ENCODE measurements around the gene MESP2. TPM values are rescaled to one million over a fixed set of nuclear protein-coding genes. Genes with fewer than 3 reads are reported as not detected.

The MESP2 gene
- total RNA-seq, 1 donor from 2014 or later = 0.26 TPM

DNA sequence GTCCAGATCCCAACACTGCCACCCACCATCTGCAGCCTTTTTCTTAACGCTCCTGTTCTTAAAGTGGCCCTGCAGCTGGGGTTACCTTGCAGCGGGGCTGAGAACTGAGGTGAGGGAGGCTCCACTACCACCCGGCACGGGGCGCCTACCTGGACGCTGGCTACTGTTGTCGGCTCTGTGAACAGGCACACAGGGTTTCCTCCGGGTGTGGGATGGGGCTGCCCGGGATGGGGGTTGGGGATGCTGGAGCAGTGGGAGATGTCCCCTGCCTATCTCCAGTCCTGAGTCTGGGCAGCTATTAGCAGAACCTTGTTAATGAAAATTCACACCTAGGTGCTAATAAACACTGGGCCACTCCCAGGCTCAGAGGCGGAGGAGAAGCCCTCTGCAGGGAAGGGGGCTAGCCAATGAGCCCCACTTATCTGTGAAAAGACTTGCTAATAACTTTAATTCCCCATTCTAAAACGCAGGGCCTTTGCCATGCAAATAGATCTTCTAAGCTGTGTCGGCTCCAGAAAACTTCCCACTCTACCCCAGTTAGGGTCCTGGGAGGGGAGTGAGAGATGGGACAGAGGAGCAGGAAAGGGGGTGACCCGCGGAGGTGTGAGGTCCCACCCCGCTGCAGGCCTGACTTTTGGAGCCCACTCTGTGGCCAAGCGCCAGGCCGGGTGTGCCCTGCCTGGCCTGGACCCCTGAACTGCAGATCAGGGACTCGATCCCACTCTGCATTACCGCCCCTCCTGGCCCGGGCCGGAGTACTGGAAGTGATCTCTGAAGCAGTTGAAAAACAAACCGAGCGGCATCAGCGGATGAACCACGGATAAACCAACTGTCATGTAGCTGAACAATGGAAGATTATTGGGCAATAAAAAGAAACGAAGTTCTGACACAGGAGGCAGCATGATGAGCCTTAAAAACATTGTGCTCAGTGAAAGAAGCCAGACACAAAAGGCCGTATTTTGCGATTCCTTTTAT lies 28.1 kb upstream of the MESP2 start:
- DNase-seq (ENCODE audit: low read depth) (no peak), FAIRE-seq (no peak)
- TF ChIP-seq, protein P1, sequence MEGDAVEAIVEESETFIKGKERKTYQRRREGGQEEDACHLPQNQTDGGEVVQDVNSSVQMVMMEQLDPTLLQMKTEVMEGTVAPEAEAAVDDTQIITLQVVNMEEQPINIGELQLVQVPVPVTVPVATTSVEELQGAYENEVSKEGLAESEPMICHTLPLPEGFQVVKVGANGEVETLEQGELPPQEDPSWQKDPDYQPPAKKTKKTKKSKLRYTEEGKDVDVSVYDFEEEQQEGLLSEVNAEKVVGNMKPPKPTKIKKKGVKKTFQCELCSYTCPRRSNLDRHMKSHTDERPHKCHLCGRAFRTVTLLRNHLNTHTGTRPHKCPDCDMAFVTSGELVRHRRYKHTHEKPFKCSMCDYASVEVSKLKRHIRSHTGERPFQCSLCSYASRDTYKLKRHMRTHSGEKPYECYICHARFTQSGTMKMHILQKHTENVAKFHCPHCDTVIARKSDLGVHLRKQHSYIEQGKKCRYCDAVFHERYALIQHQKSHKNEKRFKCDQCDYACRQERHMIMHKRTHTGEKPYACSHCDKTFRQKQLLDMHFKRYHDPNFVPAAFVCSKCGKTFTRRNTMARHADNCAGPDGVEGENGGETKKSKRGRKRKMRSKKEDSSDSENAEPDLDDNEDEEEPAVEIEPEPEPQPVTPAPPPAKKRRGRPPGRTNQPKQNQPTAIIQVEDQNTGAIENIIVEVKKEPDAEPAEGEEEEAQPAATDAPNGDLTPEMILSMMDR (IDR thresholded peaks at IDR 0.05; ENCODE audit: insufficient read depth, low read length, severe bottlenecking) = no peak
- peaks cover 10% of the 10 kb centered on the region for H3K27me3 ChIP-seq (ENCODE audit: control insufficient read depth, insufficient read depth, low read length)
- H3K36me3 ChIP-seq (ENCODE audit: control insufficient read depth, insufficient read depth, low read length) = no peaks in the 10 kb centered on the region
- H3K4me3 ChIP-seq (ENCODE audit: low read depth, low read length) = no peak overlapping the region

DNA sequence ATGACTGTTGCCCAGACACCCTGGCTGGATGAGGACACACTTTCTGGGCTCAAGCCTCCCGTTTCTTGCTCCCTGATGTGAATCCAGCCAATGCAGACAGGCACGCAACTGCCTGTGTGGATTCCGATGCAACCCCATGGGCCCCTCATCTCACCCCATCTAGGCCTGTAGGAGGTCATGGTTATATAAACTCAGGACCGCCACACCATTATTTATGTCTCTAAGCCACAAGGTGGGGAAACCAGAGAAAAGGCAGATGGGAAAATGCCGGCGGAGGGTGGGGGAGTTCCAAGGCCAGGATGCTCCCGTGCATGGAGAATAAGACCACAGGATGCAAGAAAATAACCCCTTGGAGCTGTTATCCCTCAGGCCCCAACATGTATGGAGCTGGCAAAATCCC lies 27.1 kb upstream of the MESP2 start:
- no peak for FAIRE-seq
- no peak overlapping the region for H3K4me3 ChIP-seq (ENCODE audit: low read depth, low read length)

DNA sequence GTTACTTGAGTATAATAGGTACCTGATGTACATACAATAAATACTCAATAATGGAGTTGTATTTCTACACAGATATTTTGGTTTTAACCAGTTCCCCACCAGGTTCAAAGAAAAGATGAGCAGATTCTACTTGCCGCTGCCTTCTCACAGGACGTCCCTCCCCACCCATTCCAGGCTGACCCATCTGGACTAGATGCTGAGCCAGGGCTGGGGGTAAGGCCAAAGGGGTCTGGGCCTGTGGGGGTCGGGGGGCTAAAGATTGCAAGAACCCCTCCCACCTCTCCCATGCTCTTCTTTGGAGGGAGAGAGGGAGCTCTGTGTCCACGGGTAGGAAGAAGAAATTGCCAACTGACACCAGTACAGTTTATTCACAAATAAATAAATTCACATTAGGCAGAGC lies 26.6 kb upstream of the MESP2 start:
- H3K27me3 ChIP-seq (ENCODE audit: control insufficient read depth, insufficient read depth, low read length) = peaks cover 10% of the 10 kb centered on the region
- H3K36me3 ChIP-seq (ENCODE audit: control insufficient read depth, insufficient read depth, low read length) = no peaks in the 10 kb centered on the region
- TF ChIP-seq, protein P1 (IDR thresholded peaks at IDR 0.05; ENCODE audit: insufficient read depth, low read length, severe bottlenecking) = no peak
- no peak overlapping the region for H3K4me3 ChIP-seq (ENCODE audit: low read depth, low read length)
- FAIRE-seq (no peak), DNase-seq (ENCODE audit: low read depth) (no peak)

More for the DNA sequence above, 27.1 kb upstream of the MESP2 start:
- TF ChIP-seq, protein P1 (IDR thresholded peaks at IDR 0.05; ENCODE audit: insufficient read depth, low read length, severe bottlenecking) = no peak
- DNase-seq (ENCODE audit: low read depth) = no peak
- Histone ChIP-seq H3K27me3 (ENCODE audit: control insufficient read depth, insufficient read depth, low read length) (peaks cover 10% of the 10 kb centered on the region), H3K36me3 (ENCODE audit: control insufficient read depth, insufficient read depth, low read length) (no peaks in the 10 kb centered on the region)

DNA sequence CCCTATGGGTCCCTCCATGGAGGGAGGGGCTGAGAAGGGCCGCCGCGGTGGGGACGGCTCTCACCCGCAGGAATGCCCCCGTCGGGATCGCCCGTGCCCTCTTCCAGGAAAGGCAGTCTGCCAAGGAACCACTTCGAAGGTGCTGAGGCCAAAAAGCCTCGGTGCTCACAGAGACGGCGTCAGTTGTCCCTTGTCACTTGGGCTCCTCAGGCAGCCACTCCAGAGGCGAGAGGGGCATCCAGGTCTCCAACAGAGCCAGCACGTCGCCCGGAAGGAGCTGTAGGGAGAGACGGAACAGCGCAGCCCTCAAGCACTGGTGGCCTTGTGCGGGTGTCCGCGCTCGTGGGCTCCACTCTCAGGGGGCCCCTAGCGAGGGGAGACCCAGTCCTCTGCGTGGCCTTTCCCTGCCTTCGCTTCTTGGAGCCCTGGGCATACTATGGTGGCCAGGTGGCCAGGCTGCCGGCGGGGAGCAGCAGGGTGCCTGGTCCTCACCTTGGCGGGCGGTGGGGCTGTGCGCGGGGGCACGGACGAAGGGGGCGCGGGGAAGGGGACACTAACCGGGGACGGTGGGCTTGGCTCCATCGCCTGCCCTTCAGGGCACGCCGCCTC lies 26.1 kb upstream of the MESP2 start:
- peaks cover 10% of the 10 kb centered on the region for H3K27me3 ChIP-seq (ENCODE audit: control insufficient read depth, insufficient read depth, low read length)
- H3K4me3 ChIP-seq (ENCODE audit: low read depth, low read length) = peak overlapping the region; percentile 30
- DNase-seq (ENCODE audit: low read depth) = no peak
- no peaks in the 10 kb centered on the region for H3K36me3 ChIP-seq (ENCODE audit: control insufficient read depth, insufficient read depth, low read length)
- FAIRE-seq = no peak
- TF ChIP-seq, protein P1 (IDR thresholded peaks at IDR 0.05; ENCODE audit: insufficient read depth, low read length, severe bottlenecking) = no peak

DNA sequence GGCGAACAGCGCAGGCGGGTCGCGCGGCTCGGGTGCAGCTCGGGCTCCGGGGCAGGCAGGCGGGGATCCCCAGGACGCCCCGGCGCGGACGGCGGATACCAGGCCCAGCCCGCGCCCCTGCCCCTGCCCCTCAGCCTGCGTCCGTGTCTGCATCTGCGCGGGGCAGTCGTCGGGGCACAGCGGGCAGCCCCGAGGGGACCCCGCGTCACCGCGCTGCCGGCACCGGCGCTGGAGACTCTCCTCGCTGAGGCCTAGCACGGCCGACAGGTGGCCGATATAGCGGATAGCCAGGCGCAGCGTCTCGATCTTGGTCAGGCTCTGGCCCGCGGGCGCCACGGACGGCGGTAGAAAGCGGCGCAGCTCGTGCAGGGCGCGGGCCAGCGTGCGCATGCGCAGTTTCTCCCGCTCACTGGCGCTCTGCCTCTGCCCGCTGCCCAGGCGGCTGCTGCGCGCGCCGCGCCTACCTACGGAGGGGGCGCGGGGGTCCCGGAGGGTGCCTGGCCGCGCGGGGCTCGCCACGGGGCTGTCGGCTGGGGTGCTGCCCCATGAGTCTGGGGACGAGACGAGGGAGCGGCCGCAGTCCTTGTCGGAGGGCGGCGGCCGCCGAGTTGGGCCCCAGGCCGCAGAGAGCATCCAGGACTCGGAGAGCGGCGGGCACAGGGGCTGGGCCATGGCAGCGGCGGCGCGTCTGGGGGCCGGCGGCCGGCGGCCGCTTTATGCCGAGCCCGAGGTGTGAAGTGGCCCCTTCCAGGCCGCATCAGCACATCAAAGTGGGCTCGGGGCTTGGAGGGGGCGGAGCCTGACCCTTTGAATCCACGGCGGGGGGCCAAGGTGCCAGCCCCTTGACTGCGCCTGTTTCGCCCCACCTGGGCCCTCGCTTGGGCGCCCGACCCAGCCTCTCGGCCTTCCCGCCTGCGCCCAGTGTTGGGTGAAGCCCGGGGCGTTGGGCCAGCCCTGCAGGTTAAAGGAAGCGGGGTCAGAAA lies 25.3 kb upstream of the MESP2 start, which contains the start of gene MESP1:
MESP1 (minus strand) TSS at position 690 of the 983 bp plus-strand sequence; CDS start at position 672, 18 bp downstream.
- FAIRE-seq (no peak), DNase-seq (ENCODE audit: low read depth) (peak; percentile 76)

More for the DNA sequence above, 25.3 kb upstream of the MESP2 start, which contains the start of gene MESP1:
- Histone ChIP-seq H3K4me3 (ENCODE audit: low read depth, low read length) (peak within 1 kb of the TSS; percentile 39), H3K27me3 (ENCODE audit: control insufficient read depth, insufficient read depth, low read length) (peaks cover 10% of the 10 kb centered on the region), H3K36me3 (ENCODE audit: control insufficient read depth, insufficient read depth, low read length) (no peaks in the 10 kb centered on the region)
- TF ChIP-seq, protein P1 (IDR thresholded peaks at IDR 0.05; ENCODE audit: insufficient read depth, low read length, severe bottlenecking) = peak; percentile 87

All from bronchial epithelial cell (primary cell).